Breast epithelium (tissue), 3 donors: Measurements from ENCODE around the gene TRNP1.

Experiments
- POLR2AphosphoS5 ChIP-seq, 3 donors: sonication (generic); formaldehyde crosslinking; IDR thresholded peaks; one replicate each; pipeline ENCODE4 v1.6.1; 2017; ENCODE audit warnings: antibody characterized with exemption in 3 of 3
- TF ChIP-seq, protein P1 (sequence below), 3 donors: fragments of 450-650 bp; IDR thresholded peaks; one replicate each; pipeline ENCODE4 v1.5.1; 2016 to 2017; ENCODE audit warnings: antibody characterized with exemption in 3 of 3, mild to moderate bottlenecking in 3 of 3, moderate library complexity in 3 of 3

DNA sequence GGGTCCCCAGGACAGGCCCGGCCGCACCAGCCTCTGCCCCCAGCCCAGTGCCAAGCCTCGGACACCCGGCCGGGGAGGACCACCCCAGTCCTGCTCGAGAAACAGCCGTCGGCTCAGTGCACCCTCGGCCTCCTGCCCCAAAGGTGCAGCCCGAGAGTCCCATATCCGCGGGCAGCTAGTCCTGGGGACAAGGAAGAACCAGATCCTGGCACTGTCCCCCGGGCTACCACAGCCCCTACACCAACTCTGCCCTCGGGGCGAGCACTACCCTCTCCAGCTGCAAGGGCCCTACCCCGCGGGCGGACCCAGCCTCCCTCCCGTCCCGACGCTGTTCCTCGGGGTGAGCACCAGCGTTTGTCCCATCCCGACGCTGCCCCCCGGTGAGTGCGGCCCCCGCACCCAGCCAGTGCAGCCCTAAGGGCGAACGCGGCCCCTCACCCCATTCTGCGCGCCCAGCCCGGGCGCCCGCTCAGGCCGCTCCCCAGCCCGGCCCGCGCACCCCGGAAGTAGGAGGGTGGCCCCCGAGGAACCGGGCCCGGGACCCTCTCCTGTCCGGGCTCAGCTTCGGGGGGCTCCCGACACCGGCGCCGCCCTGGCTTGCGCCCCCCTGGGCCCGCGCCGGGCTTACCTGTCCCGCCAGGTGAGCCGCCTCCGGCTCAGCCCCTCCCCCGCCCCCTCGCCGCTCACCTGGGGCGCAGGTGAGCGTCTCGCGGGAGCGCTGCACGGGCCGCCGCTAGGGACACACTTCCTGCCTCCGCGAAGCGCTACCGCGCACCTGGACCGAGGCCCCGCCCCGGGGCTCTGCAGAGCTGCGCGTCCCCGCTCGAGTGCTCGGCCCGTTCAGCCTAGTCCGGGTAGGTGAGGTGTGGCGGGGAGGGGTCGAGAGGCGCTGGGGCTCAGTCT, 33.5 kb upstream of the TRNP1 start, which contains the start of gene KDF1:
- TF ChIP-seq POLR2AphosphoS5 (IDR thresholded peaks at IDR 0.05) = peak in 2 of 3 donors; percentile 35 to 70
- TF ChIP-seq, protein P1, sequence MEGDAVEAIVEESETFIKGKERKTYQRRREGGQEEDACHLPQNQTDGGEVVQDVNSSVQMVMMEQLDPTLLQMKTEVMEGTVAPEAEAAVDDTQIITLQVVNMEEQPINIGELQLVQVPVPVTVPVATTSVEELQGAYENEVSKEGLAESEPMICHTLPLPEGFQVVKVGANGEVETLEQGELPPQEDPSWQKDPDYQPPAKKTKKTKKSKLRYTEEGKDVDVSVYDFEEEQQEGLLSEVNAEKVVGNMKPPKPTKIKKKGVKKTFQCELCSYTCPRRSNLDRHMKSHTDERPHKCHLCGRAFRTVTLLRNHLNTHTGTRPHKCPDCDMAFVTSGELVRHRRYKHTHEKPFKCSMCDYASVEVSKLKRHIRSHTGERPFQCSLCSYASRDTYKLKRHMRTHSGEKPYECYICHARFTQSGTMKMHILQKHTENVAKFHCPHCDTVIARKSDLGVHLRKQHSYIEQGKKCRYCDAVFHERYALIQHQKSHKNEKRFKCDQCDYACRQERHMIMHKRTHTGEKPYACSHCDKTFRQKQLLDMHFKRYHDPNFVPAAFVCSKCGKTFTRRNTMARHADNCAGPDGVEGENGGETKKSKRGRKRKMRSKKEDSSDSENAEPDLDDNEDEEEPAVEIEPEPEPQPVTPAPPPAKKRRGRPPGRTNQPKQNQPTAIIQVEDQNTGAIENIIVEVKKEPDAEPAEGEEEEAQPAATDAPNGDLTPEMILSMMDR (IDR thresholded peaks at IDR 0.05) = peak; percentile 36 to 61 (median 44)
